ENCODE results near the gene PTPRH.
"Not testable (repeated sequence)": the region's sequence is repeated elsewhere in the genome, so short reads cannot be mapped to it uniquely, and the experiment has no call there.

The PTPRH gene

GRCh38 chr19:55176076-55176475 lies 33.2 kb downstream of the PTPRH start:
- DNase-seq: no peak

GRCh38 chr19:55175117-55175867 lies 34.0 kb downstream of the PTPRH start:
- no peak for DNase-seq

- no peak for DNase-seq
Observed at GRCh38 chr19:55174425-55175116, 34.7 kb downstream of the PTPRH start.

DNA sequence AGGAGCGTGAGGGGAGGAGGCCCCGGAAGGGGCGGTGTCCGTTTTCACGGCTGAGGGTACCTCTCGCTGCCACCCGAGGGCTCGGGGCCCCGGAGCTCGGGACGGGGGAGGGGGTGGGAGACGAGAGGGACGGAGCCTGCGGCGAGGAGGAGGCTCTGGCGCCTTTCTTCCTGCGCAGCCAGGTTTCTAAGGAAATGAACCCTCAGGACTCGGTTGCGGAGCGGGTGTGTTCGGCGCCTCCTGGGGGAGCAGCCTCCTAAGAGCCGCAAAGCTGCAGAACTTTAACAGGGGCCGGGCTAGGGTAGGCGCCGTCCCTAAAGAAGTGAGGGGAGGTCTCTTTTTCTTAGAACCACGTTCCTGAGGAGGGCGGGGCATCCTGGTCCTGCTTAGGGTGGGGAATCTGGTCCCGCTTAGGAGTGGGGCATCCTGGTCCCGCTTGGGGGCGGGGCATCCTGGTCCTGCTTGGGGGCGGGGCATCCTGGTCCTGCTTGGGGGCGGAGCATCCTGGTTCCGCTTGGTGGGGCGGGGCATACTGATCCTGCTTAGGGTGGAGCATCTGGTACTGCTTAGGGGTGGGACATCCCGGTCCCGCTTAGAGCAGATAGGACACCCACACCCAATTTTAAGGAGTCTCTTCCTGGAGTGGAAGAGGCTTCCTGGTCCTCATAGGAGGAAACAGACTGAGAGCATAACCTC lies 35.4 kb downstream of the PTPRH start:
- DNase-seq: no peak

GRCh38 chr19:55173186-55173713 lies 36.1 kb downstream of the PTPRH start:
- no peak for DNase-seq

GRCh38 chr19:55172741-55173140 lies 36.6 kb downstream of the PTPRH start:
- DNase-seq: no peak

DNA sequence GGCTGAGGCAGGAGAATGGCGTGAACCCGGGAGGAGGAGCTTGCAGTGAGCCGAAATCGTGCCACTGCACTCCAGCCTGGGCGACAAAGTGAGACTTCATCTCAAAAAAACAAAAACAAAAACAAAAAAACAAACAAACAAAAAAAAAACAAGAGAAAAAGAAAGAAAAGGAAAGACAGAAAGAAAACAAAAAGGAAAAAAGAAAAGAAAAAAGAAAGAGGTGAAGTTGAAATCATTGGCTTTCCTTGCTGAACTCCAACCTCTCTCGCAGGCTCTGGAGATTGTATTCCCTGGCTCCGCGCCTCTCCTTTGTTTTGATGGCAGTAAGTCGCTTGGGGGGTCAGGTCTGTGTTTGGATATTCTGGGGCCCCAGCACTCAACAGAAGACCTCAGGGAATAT lies 37.0 kb downstream of the PTPRH start:
- not testable (repeated sequence) for DNase-seq

GRCh38 chr19:55171440-55171839 lies 37.9 kb downstream of the PTPRH start:
- no peak for DNase-seq

- DNase-seq: no peak
Observed at GRCh38 chr19:55169136-55169535, 40.2 kb downstream of the PTPRH start.

DNA sequence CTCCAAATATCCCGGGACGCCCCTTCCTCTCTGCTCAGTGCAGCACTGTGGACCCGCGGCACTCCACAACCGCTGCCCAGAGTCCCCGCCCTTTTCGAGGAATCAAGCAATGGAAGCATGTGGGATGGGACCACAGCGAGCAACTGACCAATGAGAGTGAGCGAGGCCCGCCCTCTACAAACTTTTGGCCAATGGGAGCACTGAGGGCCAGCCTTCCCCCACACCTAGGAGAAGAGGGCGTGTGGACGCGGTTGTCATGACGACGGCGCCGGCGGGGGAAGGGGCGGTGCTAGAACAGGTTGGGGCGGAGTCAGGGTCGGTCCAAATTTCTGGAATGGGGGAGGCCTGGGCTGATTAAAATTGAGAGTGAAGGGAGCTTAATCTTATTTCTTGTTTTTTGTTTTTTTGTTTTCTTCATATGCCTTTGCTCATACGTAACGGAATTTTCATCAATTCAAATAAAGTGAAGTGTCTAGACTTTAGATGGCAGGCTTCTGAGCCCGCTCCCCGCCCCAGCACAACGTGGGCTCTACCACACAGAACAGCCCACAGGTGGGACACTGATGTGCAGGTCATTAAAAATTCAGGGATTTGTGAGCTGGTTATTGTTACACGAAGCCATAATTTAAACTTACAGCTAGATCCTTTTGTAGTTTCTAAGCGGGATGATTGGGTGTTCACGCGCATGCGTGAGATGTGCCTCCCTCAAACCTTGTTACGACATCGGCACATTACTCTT lies 42.6 kb downstream of the PTPRH start, which contains the start of gene DNAAF3:
Gene DNAAF3, minus strand, starts transcription at position 84 of the 739 bp plus-strand sequence. CDS start 200 bp downstream, outside the sequence.
- DNase-seq: peak; percentile 92

- DNase-seq: no peak
Observed at GRCh38 chr19:55165952-55166529, 43.3 kb downstream of the PTPRH start.

- no peak for DNase-seq
Observed at GRCh38 chr19:55161571-55162322, 47.6 kb downstream of the PTPRH start.

GRCh38 chr19:55160986-55161365 lies 48.3 kb downstream of the PTPRH start:
- DNase-seq: no peak

DNA sequence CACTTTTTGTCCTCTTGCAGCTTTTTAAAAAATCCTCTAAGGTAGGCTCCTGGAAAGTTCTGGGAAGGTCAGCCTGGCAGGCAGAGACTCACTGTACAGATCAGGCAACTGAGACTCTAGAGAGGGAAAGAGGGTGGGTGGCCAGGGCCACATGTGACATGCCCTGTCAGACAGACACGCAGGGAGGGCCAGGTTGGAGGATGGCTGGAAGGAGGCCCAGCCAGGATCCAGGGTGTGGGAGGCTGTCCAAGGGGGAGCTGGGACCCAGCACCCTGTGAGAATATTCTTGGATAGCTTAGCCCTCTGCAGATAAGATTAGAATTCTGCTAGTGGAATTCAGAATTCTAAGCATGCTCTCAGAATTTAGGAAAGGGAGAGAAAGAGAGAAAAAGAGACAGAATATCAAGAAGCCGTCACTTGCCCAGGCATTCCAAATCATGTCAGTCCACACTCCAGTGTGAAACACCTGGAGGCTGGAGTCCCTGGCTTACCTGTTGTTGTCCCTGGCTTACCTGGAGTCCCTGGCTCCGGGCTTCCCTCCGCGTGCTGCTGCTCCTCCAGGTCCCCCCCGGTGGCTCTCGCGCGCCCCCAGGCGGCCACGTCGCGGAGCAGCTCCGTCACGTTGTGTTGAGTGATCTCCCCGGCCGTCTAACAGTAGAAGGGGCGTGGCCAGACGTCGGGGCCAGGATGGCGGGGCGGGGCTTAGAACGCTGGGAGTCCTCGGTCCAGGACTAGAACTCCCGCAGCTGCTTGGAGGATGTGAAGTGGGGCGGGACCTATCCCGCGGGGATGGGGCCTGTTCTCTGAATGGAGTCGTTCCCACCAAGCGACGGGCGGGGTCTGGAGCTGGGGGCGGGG lies 48.9 kb downstream of the PTPRH start:
- peak; percentile 79 for DNase-seq

- no peak for DNase-seq
Observed at GRCh38 chr19:55158848-55159749, 50.2 kb downstream of the PTPRH start.

GRCh38 chr19:55158423-55158822 lies 50.9 kb downstream of the PTPRH start:
- no peak for DNase-seq

- DNase-seq: no peak
Observed at GRCh38 chr19:55157064-55157908, 52.0 kb downstream of the PTPRH start, which contains the start of gene TNNI3. Gene TNNI3, minus strand, starts transcription at chr19:55157732. Its CDS starts 143 bp downstream, at chr19:55157589.
